Uterus (tissue), 2 donors: Measurements from ENCODE around the gene PTCRA.
A peak's percentile ranks its signal among the peaks of the same experiment; 100 is the strongest.

Experiments used
- CTCF ChIP-seq, 4 experiments: fragments of 200-600 bp in 2 of 4; fragments of 450-650 bp in 2 of 4; sonication (generic) in 2 of 4; IDR thresholded peaks; one replicate each; pipeline ENCODE4 v1.5.1; 2016 to 2019; ENCODE audit warnings: antibody characterized with exemption in 4 of 4, mild to moderate bottlenecking in 2 of 4, moderate library complexity in 1 of 4
- POLR2A ChIP-seq, 2 donors: fragments of 450-650 bp; IDR thresholded peaks; one replicate each; pipeline ENCODE4 v1.6.1; 2016; ENCODE audit warnings: antibody characterized with exemption in 2 of 2, mild to moderate bottlenecking in 1 of 2, moderate library complexity in 1 of 2

- TF ChIP-seq CTCF (IDR thresholded peaks at IDR 0.05) = no peak
- peak in 1 of 2 donors; percentile 31 for TF ChIP-seq POLR2A (IDR thresholded peaks at IDR 0.05)
Measured at GRCh38 chr6:42960243-42961019, 44.6 kb downstream of the PTCRA start, which contains the start of gene GNMT.
